ENCODE data around the gene NCKAP5.

NCKAP5 gene

GRCh38 chr2:133143645-133144044 lies 424.6 kb downstream of the NCKAP5 start:
- TF ChIP-seq CTCF (IDR thresholded peaks at IDR 0.05; ENCODE audit: control insufficient read depth, insufficient read depth, low read depth, low read length, missing control alignments), result no peak
- H3K4me3 ChIP-seq (ENCODE audit: control insufficient read depth, low read depth, low read length), result no peak overlapping the region
- DNase-seq (ENCODE audit: low read depth), result no peak

- DNase-seq (ENCODE audit: low read depth), result no peak
- no peak for TF ChIP-seq CTCF (IDR thresholded peaks at IDR 0.05; ENCODE audit: control insufficient read depth, insufficient read depth, low read depth, low read length, missing control alignments)
- H3K4me3 ChIP-seq (ENCODE audit: control insufficient read depth, low read depth, low read length), result no peak overlapping the region
These were observed 426.2 kb downstream of the NCKAP5 start for GRCh38 chr2:133142087-133142486.

GRCh38 chr2:133140620-133141019 lies 427.6 kb downstream of the NCKAP5 start:
- no peak for TF ChIP-seq CTCF (IDR thresholded peaks at IDR 0.05; ENCODE audit: control insufficient read depth, insufficient read depth, low read depth, low read length, missing control alignments)
- no peak overlapping the region for H3K4me3 ChIP-seq (ENCODE audit: control insufficient read depth, low read depth, low read length)
- no peak for DNase-seq (ENCODE audit: low read depth)

- no peak for DNase-seq (ENCODE audit: low read depth)
These were observed 428.3 kb downstream of the NCKAP5 start for GRCh38 chr2:133139847-133140533.

GRCh38 chr2:133138693-133139092 lies 429.6 kb downstream of the NCKAP5 start:
- no peak overlapping the region for H3K4me3 ChIP-seq (ENCODE audit: control insufficient read depth, low read depth, low read length)
- no peak for TF ChIP-seq CTCF (IDR thresholded peaks at IDR 0.05; ENCODE audit: control insufficient read depth, insufficient read depth, low read depth, low read length, missing control alignments)
- no peak for DNase-seq (ENCODE audit: low read depth)

More at GRCh38 chr2:133139847-133140533, 428.3 kb downstream of the NCKAP5 start:
- TF ChIP-seq CTCF (IDR thresholded peaks at IDR 0.05; ENCODE audit: control insufficient read depth, insufficient read depth, low read depth, low read length, missing control alignments), result no peak
- H3K4me3 ChIP-seq (ENCODE audit: control insufficient read depth, low read depth, low read length), result no peak overlapping the region

GRCh38 chr2:133135035-133135654 lies 433.1 kb downstream of the NCKAP5 start:
- DNase-seq (ENCODE audit: low read depth), result no peak
- TF ChIP-seq CTCF (IDR thresholded peaks at IDR 0.05; ENCODE audit: control insufficient read depth, insufficient read depth, low read depth, low read length, missing control alignments), result no peak
- H3K4me3 ChIP-seq (ENCODE audit: control insufficient read depth, low read depth, low read length), result no peak overlapping the region
